ENCODE results near the gene HGS. TPM values are rescaled to one million over a fixed set of nuclear protein-coding genes. Genes with fewer than 3 reads are reported as not detected.

Gene HGS
- total and polyA plus RNA-seq, 2 of the 8 experiments (the other 6 are each of a cell fraction or from before 2014, with no cell fraction given) = 80.8 to 99.7 TPM

DNA sequence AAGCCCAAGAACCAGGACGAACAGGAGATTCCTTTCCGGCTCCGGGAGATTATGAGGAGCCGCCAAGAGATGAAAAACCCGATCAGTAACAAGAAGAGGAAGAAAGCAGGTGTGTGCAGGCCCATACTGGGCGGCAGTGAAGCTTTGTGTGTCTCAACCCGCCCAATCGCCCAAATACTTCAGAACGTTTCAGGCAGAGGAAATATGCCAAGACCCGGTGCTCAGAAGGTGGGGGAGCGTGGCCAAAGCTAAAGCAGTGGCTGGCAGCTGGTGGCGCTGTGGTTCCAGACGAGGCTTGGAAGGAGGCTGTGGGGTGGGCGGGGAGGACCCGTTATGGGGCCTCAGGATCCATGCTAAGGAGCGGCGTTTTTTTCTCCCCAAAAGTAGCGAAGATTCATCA is 16.1 kb upstream of the HGS start:
- H3K27ac ChIP-seq (ENCODE audit: low read depth, low read length) = no peak overlapping the region
- no peak overlapping the region for H4K8ac ChIP-seq (ENCODE audit: extremely low read depth, insufficient read depth, low read length)
- H3K79me1 ChIP-seq (ENCODE audit: low read depth, low read length) = peaks cover 8% of the 10 kb centered on the region
- no peaks in the 10 kb centered on the region for H3K9me3 ChIP-seq (ENCODE audit: insufficient read depth in 2 of 2, low read depth in 1 of 2, low read length in 1 of 2)
- peaks cover 21 to 47% (median 38%) of the 10 kb centered on the region in 4 experiments for H3K36me3 ChIP-seq (ENCODE audit: control insufficient read depth in 2 of 4, insufficient read depth in 4 of 4, low read length in 3 of 4)
- H4K5ac ChIP-seq (ENCODE audit: insufficient read length, low read depth, low read length) = no peak overlapping the region
- H2BK120ac ChIP-seq (replicated peaks; ENCODE audit: low read depth, low read length) = no peak overlapping the region
- FAIRE-seq = no peak
- peak overlapping the region; percentile 18 to 64; a peak in 3 of 4 replicates for H3K4me2 ChIP-seq (ENCODE audit: insufficient read depth in 1 of 2, low read depth in 2 of 2, low read length in 2 of 2)
- H3K14ac ChIP-seq (ENCODE audit: insufficient read length) = no peak overlapping the region
- H2BK20ac ChIP-seq (ENCODE audit: low read length) = no peak overlapping the region
- no peak overlapping the region for H3K56ac ChIP-seq (replicated peaks; ENCODE audit: insufficient read length, low read depth, low read length)
- no peak overlapping the region for H2BK12ac ChIP-seq (ENCODE audit: low read depth, low read length)
- no peak overlapping the region for H2AK5ac ChIP-seq (ENCODE audit: low read depth, low read length)
- H3K9ac ChIP-seq (replicated peaks in 1 of 4; ENCODE audit: extremely low read depth in 1 of 4, low read depth in 3 of 4, low read length in 3 of 4) = no peak overlapping the region
- H3K27me3 ChIP-seq (replicated peaks in 1 of 4; ENCODE audit: control insufficient read depth in 3 of 4, extremely low read depth in 1 of 4, insufficient read depth in 3 of 4, low read length in 3 of 4) = no peaks in the 10 kb centered on the region
- ChIA-PET POLR2A (ENCODE audit: partially characterized antibody) (interaction anchor here (0.9 to 9.3 kb wide), 9 partner anchors 8 to 39 kb away, joined by 3 to 65 read pairs (median 5); partner anchors contain the start of genes ARL16, HGS and MRPL12), CTCF (ENCODE audit: partially characterized antibody) (interaction anchor here (0.8 to 2.2 kb wide), 9 partner anchors 11 to 38 kb away, joined by 3 to 10 read pairs (median 4); partner anchors contain the start of genes MRPL12 and PDE6G)
- peaks cover 4% of the 10 kb centered on the region; the same call in 1 of the 2 replicates for H3K23me2 ChIP-seq (ENCODE audit: low read depth, low read length)
- H4K91ac ChIP-seq (replicated peaks; ENCODE audit: insufficient read length, low read length) = no peak overlapping the region
- H4K20me1 ChIP-seq (replicated peaks in 1 of 2; ENCODE audit: control insufficient read depth in 1 of 2, insufficient read depth in 2 of 2, low read length in 2 of 2) = peaks cover 8 to 15% of the 10 kb centered on the region in 2 experiments
- no peak overlapping the region for H3K18ac ChIP-seq (ENCODE audit: extremely low read depth, low read length)
- H3K4ac ChIP-seq (replicated peaks; ENCODE audit: insufficient read length, low read depth, low read length) = no peak overlapping the region
- 83% methylated on average over 15 of the region's 18 CpGs; no CpG with 5 or more reads in 1 of the 2 experiments for WGBS, 2 experiments (ENCODE audit: extremely low coverage in 1 of 2, insufficient coverage in 1 of 2, insufficient read length in 1 of 2, insufficient replicate concordance in 2 of 2, low coverage in 1 of 2, low lambda C conversion rate in 2 of 2, missing lambda C conversion rate in 1 of 2)
- DNase-seq (ENCODE audit: low read depth in 1 of 2, low spot score in 2 of 2) = no peak
- no peak overlapping the region for H2AFZ ChIP-seq (ENCODE audit: low read length)
- no peak overlapping the region for H2BK15ac ChIP-seq (ENCODE audit: low read length)
- H3K23ac ChIP-seq (ENCODE audit: insufficient read length) = no peak overlapping the region
- H2BK5ac ChIP-seq (ENCODE audit: low read depth, low read length) = no peak overlapping the region
- H3K4me1 ChIP-seq (replicated peaks in 1 of 4; ENCODE audit: control insufficient read depth in 3 of 4, insufficient read depth in 4 of 4, low read length in 3 of 4) = peaks cover 3 to 11% (median 8%) of the 10 kb centered on the region in 4 experiments
- peaks cover 0 to 24% of the 10 kb centered on the region in 2 experiments; a peak in 2 of 4 replicates for H3K79me2 ChIP-seq (ENCODE audit: control insufficient read depth in 1 of 2, insufficient read depth in 2 of 2, low read length in 2 of 2)
- H3K4me3 ChIP-seq (ENCODE audit: extremely low read depth in 1 of 4, insufficient read depth in 2 of 4, low read depth in 3 of 4, low read length in 4 of 4) = peak overlapping the region in 2 of 4 experiments; percentile 10 to 88; a peak in 2 of 8 replicates
- TF ChIP-seq BACH1 (IDR thresholded peaks at IDR 0.05; ENCODE audit: low read length) = no peak
- peak in 1 of 2 experiments; percentile 27; a peak in 1 of 4 replicates for TF ChIP-seq RAD21 (IDR thresholded peaks at IDR 0.05 in 1 of 2, conservative IDR thresholded peaks at IDR 0.05 in 1 of 2; ENCODE audit: low read depth in 2 of 2, low read length in 2 of 2)
- TF ChIP-seq CTCF (IDR thresholded peaks at IDR 0.05; ENCODE audit: control extremely low read depth in 1 of 3, insufficient read depth in 1 of 3, low read depth in 1 of 3, low read length in 3 of 3) = peak; percentile 35 to 60 (median 45); a peak in 3 of 4 replicates

Data from H1 (cell line).